ENCODE data around the gene SIX3.

DNA sequence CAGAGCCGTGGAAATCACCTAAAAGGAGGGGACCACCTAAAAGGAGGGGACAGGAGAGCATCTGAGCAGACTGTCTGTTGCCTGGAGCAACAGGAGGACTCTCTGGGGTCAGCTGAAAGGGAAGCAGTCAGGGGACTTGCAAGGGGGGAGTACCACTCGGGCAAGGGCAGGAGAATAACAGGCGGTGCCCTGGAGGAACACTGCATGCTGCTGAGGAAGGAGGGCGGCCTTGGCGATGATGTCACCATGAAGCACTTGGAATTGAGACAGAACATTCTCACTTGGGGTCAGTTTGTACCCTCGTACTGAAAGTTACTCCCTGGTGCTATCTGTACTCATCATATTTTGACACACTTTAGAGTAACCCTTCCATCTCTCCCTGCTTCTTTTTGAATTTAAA lies 18.4 kb downstream of the SIX3 start:
- TF ChIP-seq, protein P1, sequence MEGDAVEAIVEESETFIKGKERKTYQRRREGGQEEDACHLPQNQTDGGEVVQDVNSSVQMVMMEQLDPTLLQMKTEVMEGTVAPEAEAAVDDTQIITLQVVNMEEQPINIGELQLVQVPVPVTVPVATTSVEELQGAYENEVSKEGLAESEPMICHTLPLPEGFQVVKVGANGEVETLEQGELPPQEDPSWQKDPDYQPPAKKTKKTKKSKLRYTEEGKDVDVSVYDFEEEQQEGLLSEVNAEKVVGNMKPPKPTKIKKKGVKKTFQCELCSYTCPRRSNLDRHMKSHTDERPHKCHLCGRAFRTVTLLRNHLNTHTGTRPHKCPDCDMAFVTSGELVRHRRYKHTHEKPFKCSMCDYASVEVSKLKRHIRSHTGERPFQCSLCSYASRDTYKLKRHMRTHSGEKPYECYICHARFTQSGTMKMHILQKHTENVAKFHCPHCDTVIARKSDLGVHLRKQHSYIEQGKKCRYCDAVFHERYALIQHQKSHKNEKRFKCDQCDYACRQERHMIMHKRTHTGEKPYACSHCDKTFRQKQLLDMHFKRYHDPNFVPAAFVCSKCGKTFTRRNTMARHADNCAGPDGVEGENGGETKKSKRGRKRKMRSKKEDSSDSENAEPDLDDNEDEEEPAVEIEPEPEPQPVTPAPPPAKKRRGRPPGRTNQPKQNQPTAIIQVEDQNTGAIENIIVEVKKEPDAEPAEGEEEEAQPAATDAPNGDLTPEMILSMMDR (IDR thresholded peaks at IDR 0.05 in 8 of 11, conservative IDR thresholded peaks at IDR 0.05 in 3 of 11): no peak
- no peak for TF ChIP-seq POLR2A (IDR thresholded peaks at IDR 0.05)

All from spleen (tissue), 7 donors.